SK-N-MC (cell line): ENCODE measurements around the gene IRX6.

ENCODE experiments used
- EZH2 ChIP-seq: fragments of 200-600 bp; sonication (generic); IDR thresholded peaks from one replicate; pipeline ENCODE4 v1.6.1; 2017; ENCODE audit warnings: antibody characterized with exemption
- FOXP2 ChIP-seq: optimal IDR thresholded peaks from 2 replicates; pipeline ENCODE3; 2011; ENCODE audit warnings: mild to moderate bottlenecking, moderate library complexity; ENCODE audit not compliant: insufficient read depth; ENCODE audit errors: extremely low read length, control extremely low read depth
- POLR2AphosphoS5 ChIP-seq: IDR thresholded peaks from 2 replicates; pipeline ENCODE4 v1.6.1; 2012; ENCODE audit warnings: mild to moderate bottlenecking, low read depth, low read length, borderline replicate concordance

GRCh38 chr16:55294129-55294528 is 29.9 kb upstream of the IRX6 start:
- TF ChIP-seq EZH2 (no peak), POLR2AphosphoS5 (no peak), FOXP2 (no peak)
